Panc1 (cell line): ENCODE results near the gene TIMM13.

Experiments used
- CTCF ChIP-seq: fragments of 450-650 bp; IDR thresholded peaks from 2 replicates; pipeline ENCODE4 v1.5.1; 2017; ENCODE audit warnings: mild to moderate bottlenecking
- POLR2AphosphoS5 ChIP-seq: IDR thresholded peaks from 2 replicates; pipeline ENCODE4 v1.6.1; 2012; ENCODE audit warnings: mild to moderate bottlenecking, low read depth, low read length, moderate library complexity

- TF ChIP-seq POLR2AphosphoS5 (no peak), CTCF (no peak)
These were observed 23.8 kb upstream of the TIMM13 start for GRCh38 chr19:2451138-2451537.
